ENCODE data around the gene DCAF7.

The DCAF7 gene

DNA sequence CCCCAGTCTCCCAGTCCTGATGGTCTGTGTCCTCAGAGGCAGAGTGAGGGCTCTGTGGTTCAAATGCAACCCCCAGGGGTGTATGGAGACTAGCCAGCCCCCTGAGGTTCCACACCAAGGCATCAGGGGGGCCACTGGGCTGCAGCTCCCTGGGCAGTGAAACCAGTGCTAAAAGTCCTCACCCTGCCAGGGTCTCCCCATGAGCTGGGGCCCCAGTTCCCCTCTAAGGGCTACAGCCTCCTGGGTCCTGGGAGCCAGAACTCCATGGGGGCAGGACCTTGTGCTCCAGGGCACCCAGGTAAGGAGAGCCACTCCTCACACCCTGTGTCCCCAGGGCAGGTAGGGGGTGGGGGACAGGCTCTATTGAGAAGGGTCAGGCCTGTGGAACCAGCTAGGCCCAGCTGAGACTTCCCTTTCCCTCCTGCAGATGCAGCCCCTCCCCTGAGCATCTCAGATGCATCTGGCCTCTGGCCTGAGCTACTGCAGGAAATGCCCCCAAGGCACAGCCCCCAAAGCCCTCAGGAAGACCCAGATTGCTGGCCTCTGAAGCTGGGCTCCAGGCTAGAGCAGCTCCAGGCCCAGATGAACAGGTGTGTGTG lies 6.4 kb upstream of the DCAF7 start:
- in situ Hi-C loops (cut with HindIII; ENCODE audit: low sequenced_read_pairs) = loop anchor here (5.0 kb wide), 1 partner anchor 52 kb away; no protein-coding TSS in a partner anchor

DNA sequence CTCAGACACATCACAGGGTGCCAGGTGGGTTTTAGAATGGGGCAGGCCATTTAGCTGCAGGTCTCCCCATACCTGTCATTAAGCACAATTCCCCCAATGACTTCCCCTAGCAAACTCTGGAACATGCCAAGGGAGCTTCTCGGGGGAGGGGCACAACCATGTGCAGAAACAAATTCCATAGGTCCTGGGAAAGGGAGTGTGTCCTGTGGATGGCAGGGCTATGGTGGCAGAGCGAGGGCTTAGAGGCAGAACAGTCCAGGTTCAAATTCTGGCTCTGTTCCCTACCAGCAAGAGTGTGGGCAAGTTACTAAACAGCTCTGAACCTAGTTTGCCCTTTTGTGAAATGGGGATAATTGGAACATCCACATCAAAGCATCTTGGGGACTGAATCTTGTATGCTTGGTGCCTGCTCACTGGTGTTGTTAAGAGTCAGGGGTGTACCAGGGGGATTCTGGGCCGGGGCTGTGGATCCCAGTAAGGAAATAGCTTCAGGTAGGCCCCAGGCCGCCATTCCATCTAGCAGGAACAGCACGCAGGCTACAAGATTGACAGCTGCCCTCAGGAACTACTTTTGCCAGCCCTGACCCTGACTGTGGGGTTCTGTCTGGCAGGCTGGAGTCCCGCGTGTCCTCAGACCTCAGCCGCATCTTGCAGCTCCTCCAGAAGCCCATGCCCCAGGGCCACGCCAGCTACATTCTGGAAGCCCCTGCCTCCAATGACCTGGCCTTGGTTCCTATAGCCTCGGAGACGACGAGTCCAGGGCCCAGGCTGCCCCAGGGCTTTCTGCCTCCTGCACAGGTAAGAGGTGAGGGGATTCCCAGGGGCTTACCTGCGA lies 5.6 kb upstream of the DCAF7 start:
- in situ Hi-C loops (cut with HindIII; ENCODE audit: low sequenced_read_pairs) = loop anchor here (5.0 kb wide), 1 partner anchor 52 kb away; no protein-coding TSS in a partner anchor

DNA sequence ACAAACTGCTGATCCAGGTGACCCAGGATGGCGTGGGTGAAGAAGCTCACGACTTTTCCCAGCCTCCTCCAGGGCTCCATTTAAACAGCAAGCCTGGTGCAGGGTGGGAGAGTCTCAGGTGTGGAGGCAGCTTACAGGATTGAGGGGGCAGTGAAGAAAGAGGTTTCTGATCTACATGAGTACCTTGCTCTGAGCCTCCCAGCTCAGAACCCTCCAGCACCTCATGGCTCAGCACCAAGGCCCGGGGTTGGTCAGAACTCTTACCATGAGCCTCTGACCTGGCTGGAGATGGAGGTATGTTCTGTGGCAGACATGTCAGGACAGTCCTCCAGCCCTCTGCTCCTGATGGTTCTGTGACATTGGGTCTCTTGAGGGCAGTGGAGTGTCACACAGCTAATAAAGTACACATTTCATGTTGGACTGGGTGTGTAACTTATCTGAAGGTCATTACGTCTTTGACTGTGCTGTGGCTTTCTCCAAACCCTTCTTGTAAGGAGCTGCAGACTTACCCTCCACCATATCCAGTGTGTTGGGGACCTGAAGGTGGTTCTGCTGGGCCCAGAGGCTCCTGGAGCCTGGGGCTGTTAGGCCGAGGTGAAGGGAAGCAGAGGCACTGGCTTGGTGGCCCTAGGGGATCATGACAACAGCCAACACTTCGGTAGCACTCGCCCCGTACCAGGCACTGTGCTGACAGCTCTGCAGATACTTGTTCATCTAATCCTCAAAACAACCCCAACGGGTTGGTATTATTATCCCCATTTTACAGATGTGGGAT lies 3.8 kb upstream of the DCAF7 start:
- in situ Hi-C loops (cut with HindIII; ENCODE audit: low sequenced_read_pairs) = no loop called here

DNA sequence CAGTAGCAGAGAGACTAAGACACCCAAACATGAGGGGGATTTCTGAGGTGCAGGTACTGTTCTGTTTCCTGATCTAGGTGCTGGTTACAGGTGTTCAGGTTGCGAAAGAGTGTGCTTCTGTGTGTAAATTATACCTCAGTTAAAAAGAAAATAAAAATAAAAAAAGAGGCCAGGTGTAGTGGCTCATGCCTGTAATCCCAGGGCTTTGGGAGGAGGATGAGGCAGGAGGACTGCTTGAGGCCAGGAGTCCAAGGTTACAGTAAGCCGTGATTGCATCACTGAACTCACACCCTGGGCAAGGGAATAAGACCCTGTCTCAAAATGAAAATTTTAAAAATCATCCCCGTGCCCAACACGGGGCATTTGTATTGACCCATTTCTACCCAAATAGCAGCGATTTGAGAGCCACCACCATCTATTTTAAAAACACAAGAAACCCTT lies 3.2 kb upstream of the DCAF7 start:
- in situ Hi-C loops (cut with HindIII; ENCODE audit: low sequenced_read_pairs) = no loop called here

DNA sequence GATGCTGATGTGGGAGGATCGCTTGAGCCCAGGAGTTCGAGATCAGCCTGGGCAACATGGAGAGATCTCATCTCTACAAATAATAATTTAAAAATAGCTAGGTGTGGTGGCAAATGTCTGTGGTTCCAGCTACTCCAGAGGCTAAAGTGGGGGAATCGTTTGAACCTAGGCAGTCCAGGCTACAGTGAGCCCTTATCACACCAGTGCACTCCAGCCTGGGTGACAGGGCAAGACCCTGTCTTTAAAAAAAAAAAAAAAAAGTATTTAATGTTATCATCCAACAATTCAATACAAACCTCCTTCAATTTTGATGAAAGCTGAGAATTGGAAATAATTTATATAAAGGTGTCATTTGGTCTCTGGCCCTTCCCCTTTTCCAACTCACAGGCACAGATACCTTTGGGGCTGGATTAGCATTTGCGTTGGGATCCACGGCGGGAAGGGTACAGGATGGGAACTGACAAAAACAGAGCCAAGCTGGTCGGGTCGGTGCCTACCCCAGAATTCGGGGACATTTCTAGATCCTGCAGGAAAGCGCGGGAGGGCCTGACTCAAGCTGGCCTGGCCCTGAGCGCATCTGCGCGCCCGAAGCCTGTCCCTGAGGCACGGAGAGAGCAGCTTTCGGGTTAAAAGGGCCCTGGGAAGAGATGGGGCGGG lies 860 bp upstream of the DCAF7 start:
- in situ Hi-C loops (cut with HindIII; ENCODE audit: low sequenced_read_pairs) = no loop called here

DNA sequence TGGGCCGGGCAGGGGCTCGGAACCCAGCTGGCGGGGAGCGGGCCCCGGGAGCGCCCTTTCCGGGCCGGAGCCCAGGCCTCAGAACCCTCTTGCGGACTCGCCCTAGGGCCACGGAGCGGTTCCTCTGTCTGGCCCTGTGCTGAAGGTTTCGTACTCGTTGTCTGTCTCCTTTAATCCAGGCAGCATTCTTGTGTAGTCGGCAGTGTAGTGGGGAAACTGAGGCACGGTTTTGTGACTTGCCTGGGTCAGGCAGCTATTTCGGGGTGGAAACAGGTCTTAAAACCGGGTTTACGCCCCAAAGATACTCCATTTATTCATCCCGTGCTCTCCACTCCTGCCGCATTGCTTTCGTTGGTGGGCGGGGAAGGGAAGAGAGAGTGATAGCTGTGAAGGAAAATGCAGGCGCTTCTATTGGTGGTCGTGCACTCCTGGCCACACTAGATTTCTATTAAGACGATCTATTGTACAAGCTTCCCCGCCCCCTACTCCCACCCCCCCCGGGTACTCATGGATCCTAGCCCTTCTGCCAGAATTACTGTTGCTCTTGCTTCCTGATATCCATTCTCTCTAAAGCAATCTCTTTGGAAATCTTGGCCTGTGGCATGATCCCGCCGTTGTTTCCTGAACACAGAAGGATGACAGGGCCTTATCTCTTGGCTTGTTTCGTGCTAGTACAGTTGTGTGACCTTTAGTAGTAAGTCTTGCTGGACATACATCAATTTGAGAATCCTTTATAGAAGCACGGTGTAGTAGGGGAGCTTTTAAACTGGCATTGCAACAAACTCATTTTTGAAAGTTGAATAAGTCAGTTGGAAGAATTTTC lies 751 bp downstream of the DCAF7 start:
- in situ Hi-C loops (cut with HindIII; ENCODE audit: low sequenced_read_pairs) = no loop called here

DNA sequence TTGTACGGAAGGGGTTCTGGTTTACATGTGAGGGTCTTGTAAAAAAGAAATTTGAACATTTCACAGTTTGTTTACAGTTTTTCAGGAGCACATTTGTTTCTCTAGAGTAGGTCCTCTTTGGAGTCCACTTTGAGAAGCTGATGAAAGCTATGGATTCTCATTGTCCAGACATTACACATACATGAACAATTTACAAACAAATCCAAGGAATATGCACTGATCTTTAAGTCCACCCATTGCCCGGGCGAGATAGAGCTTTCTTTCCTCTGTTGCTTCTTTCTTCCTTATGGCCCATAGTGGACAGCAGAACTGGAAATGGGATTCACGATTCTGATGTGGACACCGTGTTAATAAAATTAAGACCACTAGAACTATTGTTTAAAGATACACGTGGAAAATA lies 1.9 kb downstream of the DCAF7 start:
- in situ Hi-C loops (cut with HindIII; ENCODE audit: low sequenced_read_pairs) = no loop called here

DNA sequence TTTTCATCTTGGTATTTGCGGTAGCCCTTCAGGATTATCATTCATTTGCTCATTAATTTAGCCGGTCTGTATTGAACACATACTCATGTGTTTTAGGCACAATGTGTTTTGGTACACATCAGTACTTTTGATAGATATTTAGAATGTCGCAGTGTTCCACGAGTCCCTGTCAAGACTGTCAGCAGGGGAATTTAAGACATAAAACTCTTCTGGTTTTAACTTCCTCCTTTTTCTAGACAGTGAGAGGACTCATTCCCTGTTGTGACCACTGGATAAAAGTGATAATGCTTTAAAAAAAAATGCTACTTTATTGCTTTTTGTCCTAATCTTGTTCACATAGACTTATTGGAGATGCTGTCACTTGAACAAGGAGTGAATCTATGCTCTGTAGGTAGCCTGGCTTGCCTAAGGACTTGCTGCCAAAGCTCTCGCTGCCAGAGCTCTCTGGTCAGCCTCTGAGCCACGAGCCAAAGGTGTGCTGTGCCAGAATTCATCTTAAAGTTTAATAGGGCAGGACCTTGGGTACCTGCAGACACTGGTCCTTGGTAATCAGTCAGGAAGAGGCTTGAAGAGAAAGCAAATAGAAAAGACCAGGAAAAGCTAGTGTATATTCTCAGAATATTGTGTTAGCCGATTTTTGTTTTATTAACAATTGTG lies 5.4 kb downstream of the DCAF7 start:
- in situ Hi-C loops (cut with HindIII; ENCODE audit: low sequenced_read_pairs) = no loop called here

DNA sequence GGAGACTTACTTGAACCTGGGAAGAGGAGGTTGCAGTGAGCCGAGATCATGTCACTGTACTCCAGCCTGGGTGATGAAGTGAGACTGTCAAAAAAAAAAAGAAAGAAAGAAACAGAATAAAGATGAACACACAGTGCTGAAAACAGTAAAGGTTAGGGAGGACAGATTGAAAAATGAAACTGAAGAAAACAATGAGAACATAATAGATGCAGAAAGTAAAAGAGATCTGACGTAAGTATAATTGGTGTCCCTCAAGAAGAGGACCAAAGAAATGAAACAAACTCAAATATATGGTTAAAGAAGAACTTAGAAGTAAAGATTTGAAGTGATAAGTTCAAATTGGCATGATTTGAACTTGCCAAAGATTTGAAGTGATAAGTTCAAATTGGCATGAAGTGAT lies 7.1 kb downstream of the DCAF7 start:
- in situ Hi-C loops (cut with HindIII; ENCODE audit: low sequenced_read_pairs) = no loop called here

DNA sequence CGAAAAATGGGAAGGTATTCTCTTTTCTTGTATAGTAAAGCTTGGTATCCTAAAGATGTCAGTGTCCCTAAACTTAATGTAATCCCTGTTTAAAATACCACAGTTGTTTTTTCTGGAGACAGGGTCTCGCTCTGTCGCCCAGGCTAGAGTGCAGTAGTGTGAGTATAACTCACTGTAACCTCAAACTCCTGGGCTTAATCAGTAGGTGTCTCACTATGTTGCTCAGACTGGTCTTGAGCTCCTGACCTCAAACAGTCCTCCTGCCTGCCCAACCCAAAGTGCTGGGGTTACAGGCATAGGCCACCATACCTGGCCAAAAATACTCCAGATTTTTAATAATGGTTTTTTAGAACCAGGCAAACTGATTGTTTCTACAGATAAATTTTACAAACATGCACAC lies 8.2 kb downstream of the DCAF7 start:
- in situ Hi-C loops (cut with HindIII; ENCODE audit: low sequenced_read_pairs) = no loop called here

DNA sequence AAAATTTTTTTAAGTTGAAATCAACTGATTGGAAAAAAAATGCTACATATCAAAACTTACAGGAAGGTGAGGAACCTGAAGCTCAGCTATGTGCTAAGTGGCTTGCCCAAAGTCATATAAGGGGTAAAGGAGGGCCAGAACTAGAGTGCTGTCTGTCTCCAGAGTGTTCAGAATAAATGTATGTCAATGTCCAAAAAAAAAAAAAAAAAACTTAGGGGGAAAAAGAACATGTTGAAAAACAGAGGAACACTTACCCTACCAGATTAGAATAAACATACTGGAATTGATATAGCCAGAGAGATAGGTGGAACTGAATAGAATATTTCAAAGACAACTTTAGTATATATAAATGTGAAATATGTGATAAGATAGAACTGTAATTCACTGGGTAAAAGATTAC lies 11.5 kb downstream of the DCAF7 start:
- in situ Hi-C loops (cut with HindIII; ENCODE audit: low sequenced_read_pairs) = no loop called here

DNA sequence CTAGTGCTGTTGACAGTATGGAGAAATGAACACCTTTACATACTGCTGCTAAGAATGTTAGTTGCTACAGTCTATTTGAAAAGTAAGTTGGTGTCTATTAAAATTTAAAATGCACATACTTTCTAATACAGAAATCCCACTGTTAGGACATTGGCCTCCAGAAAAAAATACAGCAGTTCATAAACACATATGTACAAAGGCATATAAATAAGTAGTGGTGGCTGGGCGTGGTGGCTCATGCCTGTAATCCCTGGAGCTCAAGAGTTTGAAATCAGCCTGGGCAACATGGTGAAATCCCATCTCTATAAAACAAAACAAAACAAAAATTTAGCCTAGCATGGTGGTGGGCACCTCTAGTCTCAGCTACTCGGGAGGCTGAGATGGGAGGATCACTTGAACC lies 13.1 kb downstream of the DCAF7 start:
- in situ Hi-C loops (cut with HindIII; ENCODE audit: low sequenced_read_pairs) = no loop called here

DNA sequence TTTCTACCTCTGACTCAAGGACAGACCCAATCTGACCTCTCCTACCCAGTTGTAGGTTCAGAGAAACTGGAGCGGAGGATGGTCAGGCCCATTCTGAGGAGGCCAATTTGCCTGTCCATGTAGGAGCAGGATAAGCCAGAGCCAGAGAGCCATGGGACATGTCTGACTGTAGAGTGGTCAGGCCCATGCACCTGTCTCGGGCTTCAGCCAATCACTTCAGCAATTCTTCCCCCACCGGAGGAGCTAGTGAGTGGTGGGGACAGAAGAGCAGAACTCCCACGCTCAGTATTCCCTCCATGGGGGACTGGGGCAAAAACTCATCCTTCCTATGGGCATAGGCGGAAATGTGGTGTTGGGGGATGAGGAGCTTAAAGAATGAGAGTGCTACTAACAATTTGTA lies 14.3 kb downstream of the DCAF7 start:
- in situ Hi-C loops (cut with HindIII; ENCODE audit: low sequenced_read_pairs) = no loop called here

DNA sequence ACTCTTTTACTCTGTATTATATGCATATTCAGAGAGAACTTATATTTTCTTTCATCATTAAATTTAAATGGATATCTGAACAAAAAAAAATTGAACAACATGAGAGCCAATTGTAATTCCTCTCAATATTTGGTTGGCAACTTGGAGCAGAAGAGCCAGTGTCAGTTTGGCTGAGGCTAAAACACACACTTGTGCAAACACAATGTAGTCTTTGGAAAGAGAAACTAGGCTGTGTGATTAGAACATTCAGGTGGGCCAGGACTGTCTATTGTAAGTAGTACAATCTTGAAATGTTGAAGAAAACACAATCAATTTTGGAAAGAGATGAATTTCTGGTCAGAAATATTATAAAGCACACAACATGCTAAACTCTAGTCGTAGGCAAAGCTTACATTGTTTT lies 17.0 kb downstream of the DCAF7 start:
- in situ Hi-C loops (cut with HindIII; ENCODE audit: low sequenced_read_pairs) = no loop called here

DNA sequence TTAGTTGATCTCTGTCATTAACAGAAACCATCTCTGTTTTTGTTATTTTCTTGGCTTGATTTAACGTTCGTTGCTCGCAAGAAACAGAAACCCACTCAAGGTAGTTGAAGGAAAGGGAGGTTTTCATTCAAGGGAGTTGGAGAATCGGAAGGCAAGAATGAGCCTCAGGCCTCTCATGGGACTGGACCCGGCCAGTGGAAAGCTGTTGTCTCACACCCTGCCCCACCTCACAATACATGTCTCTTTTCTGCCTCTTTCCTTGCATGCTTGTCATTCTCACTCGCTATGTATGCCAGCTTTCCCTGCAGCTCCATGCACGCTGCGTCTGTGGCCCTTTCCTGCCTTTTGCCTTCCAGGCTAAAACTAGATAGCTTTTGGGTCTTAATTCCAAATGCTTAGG lies 18.3 kb downstream of the DCAF7 start:
- in situ Hi-C loops (cut with HindIII; ENCODE audit: low sequenced_read_pairs) = no loop called here

DNA sequence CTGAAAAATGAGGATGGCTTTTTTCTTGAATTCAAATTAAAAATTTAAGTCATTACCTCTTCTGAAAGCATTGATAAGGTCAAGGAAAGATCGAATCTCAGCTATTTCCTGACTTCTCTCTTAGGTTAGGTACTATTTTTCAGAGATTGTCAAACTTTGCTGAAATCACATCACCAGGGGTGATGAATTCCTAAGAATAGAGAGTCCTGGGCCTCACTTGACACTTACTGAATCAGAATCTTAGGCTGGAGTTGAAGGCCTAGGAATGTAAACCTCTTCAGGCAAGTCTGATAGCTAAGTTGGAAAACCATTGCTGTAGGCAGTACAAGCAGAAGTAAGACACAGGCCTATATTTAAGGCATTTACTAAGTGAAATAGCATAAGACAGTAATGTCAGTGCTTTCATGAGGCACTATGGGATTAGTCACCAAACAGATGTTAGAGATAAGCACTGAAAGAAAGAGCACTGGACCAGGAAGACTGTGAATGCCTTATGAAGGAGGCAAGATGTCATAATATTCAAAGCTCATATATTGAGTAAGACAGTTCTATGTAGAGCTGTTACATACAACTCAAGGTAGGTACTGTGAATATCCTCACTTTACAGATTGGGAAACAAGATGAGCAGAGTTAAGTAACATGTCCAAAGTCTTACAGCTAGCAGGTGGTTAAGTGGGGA lies 21.5 kb downstream of the DCAF7 start:
- in situ Hi-C loops (cut with HindIII; ENCODE audit: low sequenced_read_pairs) = no loop called here

DNA sequence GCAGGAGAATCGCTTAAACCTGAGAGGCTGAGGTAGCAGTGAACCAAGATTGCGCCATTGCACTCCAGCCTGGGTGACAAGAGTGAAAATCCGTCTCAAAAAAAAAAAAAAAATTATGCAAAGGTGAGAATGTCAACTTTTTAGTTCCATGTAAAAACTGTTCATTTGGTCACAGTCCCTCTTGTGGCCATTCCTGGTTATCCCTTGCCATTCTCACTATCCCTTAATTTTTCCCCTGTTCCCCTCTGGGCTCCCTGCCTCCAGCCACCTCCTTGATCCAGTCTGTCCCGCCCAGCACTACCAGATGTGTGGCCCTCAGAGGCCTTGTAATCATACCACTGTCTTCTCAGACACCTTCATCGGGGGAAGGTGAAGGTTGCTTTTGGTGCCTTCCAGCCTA lies 23.4 kb downstream of the DCAF7 start:
- in situ Hi-C loops (cut with HindIII; ENCODE audit: low sequenced_read_pairs) = no loop called here

DNA sequence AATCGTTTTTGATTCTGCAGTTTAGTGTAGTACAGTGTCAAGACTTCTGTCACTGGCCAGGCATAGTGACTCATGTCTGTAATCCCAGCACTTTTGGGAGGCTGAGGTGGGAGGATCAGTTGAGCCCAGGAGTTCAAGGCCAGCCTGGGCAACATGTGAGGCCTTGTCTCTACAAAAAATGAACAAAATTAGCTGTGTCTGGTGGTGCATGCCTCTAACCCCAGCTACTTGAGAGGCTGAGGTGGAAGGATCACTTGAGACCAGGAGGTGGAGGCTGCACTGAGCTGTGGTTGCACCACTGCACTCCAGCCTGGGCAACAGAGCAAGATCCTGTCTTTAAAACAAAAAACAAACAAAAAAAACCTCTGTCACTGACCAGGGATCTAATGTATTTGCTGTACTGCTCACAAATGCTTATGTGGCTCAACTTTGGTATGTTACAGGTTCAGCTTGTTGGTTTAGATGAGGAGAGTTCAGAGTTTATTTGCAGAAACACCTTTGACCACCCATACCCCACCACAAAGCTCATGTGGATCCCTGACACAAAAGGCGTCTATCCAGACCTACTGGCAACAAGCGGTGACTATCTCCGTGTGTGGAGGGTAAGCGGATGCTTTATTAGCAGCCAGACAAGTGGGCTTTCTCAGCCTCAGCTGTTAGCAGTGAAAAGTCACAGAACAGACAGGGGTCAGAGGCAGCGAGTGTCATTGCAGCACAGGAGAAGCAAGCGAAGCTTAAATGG lies 27.9 kb downstream of the DCAF7 start:
- in situ Hi-C loops (cut with HindIII; ENCODE audit: low sequenced_read_pairs) = loop anchor here (25.0 kb wide), 1 partner anchor 141 kb away; the partner anchor contains the start of gene CYB561

DNA sequence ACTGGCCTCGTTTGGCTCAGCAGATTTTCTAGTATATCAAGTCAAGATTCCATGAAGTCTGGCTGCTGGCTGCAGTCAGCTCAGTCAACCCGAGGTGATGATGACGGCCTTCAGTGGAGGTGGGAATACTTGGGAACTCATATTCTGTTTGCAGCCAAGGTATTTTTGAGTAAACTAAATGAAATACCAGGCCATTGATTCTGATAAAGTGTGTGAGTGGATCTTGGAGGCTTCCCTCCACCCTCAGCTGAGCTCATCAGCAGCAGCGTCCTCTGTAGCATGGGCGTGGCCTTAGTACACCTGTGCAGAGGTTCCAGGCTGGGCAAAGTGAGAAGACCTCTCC lies 28.5 kb downstream of the DCAF7 start:
- in situ Hi-C loops (cut with HindIII; ENCODE audit: low sequenced_read_pairs) = loop anchor here (25.0 kb wide), 1 partner anchor 141 kb away; the partner anchor contains the start of gene CYB561

Data from endothelial cell of hepatic sinusoid (primary cell).